Ammon's horn (tissue), 1 donor: ENCODE results near the gene SUMO3.

Experiments used
- DNase-seq: peaks from one replicate; pipeline ENCODE4 v3.0.0-alpha.2; 2016; ENCODE audit warnings: low spot score

The SUMO3 gene

GRCh38 chr21:44758781-44759627, 58.9 kb downstream of the SUMO3 start:
- no peak for DNase-seq

- no peak for DNase-seq
Measured at GRCh38 chr21:44758141-44758561, 59.7 kb downstream of the SUMO3 start.

- no peak for DNase-seq
Measured at GRCh38 chr21:44757731-44758130, 60.1 kb downstream of the SUMO3 start.

GRCh38 chr21:44756423-44757185, 61.3 kb downstream of the SUMO3 start:
- no peak for DNase-seq
